ENCODE measurements around the gene SH2D5.
"Not testable (repeated sequence)": the region's sequence is repeated elsewhere in the genome, so short reads cannot be mapped to it uniquely, and the experiment has no call there.

The SH2D5 gene

DNA sequence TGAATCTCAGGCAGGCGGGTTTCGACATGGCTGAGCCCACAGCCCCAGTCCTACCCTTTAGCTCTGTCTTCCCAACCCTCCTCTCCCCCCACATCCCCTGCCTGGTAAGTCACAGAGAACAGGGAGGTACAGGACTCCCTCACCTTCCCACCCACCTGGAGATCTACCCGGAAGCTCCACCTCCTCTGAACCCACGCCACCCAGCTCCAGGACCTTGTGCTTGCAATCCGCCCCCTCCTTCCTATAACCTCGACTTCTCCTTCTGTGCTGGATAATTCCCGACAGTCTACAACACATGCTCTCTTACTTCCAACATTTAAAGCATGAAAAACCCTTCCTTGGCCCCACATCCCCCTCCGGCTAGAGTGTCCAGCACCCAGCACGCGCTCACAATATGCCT lies 37.0 kb downstream of the SH2D5 start:
- DNase-seq (ENCODE audit: low read depth), result no peak

GRCh38 chr1:20693623-20694022 lies 38.9 kb downstream of the SH2D5 start:
- no peak for DNase-seq (ENCODE audit: low read depth)

DNA sequence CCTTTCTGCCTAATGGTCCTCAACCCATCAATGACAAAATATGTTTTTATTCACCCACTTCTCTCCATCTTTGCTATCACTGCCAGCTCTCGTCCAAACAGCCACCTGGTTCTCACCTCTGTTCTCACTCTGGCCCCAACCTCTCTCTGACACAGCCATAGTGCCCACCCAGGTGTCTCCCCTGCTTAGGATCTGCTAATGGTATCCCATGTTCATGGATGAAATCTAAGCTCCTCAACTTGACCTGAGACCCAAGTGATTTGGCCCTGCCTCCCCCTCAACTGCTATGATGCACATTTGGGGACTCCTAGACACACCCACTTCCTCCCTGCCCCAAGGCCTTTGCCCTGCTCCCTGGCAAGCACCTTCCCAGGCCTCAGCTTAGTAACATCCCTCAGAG lies 40.6 kb downstream of the SH2D5 start:
- no peak for DNase-seq (ENCODE audit: low read depth)

DNA sequence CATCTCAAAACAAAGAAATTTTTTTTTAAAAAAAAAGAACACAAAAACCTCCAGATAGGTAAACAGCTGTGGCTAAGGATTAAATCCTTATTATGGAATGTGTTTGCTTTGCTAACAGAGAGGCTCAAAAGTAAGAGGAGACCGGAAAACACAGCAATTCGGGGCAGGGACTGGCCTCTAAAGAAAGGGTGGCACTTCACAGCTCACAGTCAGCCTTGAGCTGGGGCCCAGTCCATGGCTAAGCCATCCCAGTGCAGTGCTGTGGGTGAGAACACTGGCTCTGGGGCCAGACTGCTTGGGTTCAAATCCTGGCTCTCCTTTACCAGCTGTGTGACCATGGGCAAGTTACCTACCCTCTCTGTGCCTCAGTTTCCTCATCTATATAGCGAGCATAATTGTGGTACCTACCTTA lies 42.9 kb downstream of the SH2D5 start:
- no peak for DNase-seq (ENCODE audit: low read depth)

- DNase-seq (ENCODE audit: low read depth), result no peak
Observed at GRCh38 chr1:20686883-20687725, 45.4 kb downstream of the SH2D5 start.

DNA sequence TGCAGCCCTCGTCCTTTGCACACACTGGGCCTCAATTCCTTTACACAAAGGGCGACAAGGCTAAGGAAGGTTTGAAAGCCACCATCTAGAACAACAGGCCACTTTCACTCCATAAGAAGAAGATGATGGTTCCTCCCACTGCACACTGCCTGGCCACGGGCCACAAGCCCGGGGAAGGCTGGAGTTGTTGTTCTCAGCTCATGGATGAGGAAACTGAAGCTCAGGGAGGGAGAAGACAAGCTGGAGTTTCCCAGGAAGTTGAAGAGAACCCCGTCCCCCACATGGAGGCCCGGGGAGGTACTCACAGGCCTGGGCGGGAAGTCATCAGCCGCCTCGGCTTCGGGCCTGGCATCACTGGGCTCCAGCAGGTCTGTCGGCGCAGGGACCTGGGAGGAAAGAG lies 46.8 kb downstream of the SH2D5 start:
- no peak for DNase-seq (ENCODE audit: low read depth)

- DNase-seq (ENCODE audit: low read depth), result no peak
Observed at GRCh38 chr1:20685099-20685662, 47.3 kb downstream of the SH2D5 start.

- DNase-seq (ENCODE audit: low read depth), result no peak
Observed at GRCh38 chr1:20684651-20685050, 47.9 kb downstream of the SH2D5 start.

DNA sequence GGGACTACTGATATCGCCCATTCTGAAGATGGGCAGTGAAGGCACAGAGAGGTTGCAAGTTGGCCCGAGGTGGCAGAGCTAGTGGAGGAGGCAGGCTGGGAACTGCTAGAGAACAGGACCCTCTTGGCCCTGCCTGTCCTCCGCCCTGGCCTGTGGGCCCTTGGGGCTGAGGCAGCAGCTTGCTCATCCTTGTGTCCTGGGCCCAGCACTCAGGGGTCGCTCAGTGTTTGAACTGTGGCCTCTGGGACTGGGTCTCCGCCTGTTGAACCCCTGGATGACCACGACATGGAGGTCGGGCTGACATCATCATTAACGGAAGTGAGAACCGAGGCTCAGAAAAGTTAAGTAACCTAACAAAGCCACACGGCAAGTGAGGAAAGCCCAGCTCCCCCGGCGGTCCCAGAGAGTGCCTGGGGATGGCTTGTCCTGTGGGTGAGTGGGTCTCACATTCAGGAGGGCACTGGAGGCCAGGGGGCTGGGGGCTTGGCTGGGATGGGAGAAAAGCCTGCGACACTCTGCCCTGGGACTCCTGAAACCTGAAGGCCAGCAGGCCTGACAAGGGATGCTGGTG lies 48.4 kb downstream of the SH2D5 start:
- DNase-seq (ENCODE audit: low read depth), result no peak

DNA sequence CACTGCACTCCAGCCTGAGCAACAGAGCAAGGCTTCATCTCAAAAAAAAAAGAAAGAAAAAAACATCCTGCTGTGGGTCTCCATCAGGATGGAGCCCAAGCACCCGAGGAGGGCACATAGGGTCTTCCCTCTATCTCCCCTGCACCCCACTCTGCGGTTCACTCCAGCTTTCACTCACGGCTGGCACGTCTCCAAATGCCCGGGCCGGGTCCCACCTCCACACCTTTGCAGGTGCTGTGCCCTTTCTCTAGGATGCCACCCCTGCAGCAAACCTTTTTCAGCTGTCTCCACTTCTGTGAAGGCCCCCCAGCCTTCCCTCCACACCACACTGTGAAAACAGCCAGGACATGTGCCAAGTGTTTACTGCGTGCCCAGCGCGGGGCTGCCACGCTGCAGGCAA lies 48.9 kb downstream of the SH2D5 start:
- DNase-seq (ENCODE audit: low read depth), result no peak

DNA sequence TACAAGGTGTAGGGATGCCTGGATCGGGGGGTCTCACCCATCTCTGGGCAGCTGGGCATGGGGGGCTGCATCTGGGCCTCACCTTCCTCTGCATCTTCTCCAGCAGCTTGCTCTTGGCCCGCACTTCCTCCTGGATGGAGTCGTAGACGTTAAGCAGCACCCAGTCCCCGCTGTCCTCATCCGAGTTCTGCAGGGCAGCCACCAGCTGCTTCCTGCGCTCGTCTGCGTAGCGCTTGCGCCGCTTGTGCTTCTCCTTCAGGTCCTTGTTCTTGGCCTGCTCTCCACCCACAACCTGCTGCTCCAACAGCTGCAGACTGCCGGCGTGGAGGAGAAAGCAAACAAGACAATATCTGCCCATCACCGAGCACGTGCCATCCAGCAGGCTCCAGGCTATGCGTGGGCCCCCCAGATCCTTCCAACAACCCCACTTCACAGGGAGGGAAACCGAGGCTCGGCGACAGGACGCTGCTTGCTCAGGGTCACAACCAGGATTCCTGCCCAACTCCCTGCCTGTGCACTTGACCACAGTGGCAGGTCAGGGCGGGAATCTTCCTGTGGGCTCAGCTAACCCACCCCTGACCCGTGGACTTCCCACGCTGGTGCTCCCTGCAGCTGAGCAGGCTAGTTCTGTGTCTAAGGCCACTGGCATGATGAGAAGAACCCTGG lies 49.8 kb downstream of the SH2D5 start:
- DNase-seq (ENCODE audit: low read depth), result no peak

GRCh38 chr1:20681999-20682398 lies 50.5 kb downstream of the SH2D5 start:
- DNase-seq (ENCODE audit: low read depth), result no peak

DNA sequence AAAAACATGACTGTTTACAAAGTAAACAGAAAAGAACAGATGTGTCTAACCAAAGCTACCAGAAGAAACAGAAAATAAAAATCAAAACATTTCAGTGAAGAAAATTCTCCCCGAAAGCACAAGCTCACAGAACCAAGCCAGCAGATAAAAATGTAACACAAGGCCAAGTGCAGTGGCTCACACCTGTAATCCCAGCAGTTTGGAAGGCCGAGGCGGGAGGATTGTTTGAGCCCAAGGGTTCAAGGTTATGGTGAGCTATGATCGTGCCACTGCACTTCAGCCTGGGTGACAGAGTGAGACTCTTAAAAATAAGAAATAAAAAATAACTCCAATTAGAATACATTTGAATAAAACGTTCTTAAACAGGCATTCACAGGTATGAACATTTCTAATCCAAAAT lies 52.2 kb downstream of the SH2D5 start:
- DNase-seq (ENCODE audit: low read depth), result no peak

DNA sequence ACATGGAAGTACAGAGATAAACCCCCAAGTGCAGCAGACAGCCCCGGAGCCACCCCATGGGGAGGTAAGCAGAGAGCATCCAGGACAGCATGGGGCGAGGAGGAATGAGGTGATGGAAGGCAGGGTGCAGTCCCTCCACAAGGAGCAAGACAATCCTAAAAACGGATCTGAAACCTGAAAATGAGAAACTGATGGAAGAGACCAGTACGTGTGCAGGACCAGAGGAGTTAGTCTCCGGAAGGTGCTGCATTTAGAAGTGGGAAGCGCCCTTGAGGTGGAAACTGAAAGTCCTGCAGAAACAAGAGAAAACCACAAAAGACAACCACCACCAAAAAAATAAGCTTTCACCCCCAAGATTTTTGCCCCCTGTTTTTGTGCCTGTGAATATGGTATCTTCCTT lies 53.9 kb downstream of the SH2D5 start:
- no peak for DNase-seq (ENCODE audit: low read depth)

DNA sequence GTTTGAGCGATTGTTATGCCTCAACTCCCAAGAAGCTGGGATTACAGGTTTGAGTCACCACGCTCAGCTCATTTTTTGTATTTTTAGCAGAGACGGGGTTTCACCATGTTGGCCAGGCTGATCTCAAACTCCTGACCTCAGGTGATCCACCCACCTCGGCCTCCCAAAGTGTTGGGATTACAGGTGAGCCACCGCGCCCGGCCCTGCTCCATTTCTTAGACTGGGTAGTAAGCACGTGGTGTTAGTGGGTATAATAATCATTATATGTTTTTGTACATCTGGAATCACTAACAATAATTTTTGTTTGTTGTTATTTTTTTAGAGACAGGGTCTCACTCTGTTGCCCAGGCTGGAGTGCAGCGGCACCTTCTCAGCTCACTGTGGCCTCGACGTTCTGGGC lies 58.9 kb downstream of the SH2D5 start:
- not testable (repeated sequence) for DNase-seq (ENCODE audit: low read depth)

DNA sequence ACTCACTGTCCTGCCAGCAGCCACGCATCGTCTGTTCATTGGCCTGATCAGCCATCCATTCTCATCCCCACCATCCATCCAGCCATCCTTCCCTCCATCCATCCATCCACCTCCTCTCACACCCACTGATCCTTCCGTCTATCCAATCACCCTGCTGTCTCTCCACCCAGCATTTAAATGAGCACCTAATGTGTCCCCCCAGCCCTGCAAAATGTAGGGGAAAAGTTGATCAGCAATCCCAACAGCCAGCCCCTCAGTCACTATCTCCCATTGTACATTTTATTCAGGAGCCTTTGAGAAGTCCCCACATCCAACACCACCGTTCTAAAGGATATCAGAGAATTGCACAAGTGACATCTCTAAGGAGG lies 60.3 kb downstream of the SH2D5 start:
- no peak for DNase-seq (ENCODE audit: low read depth)

- no peak for DNase-seq (ENCODE audit: low read depth)
Observed at GRCh38 chr1:20670936-20671335, 61.6 kb downstream of the SH2D5 start.

Measured in activated T-cell treated with anti-CD3 and anti-CD28 coated beads for 1 hour (primary cell).